GM18526 (cell line): ENCODE results near the gene PYDC2.

Experiments used
- POLR2A ChIP-seq: IDR thresholded peaks from 3 replicates; pipeline ENCODE4 v1.6.1; 2011; ENCODE audit not compliant: insufficient read length; ENCODE audit errors: extremely low read depth

The PYDC2 gene

DNA sequence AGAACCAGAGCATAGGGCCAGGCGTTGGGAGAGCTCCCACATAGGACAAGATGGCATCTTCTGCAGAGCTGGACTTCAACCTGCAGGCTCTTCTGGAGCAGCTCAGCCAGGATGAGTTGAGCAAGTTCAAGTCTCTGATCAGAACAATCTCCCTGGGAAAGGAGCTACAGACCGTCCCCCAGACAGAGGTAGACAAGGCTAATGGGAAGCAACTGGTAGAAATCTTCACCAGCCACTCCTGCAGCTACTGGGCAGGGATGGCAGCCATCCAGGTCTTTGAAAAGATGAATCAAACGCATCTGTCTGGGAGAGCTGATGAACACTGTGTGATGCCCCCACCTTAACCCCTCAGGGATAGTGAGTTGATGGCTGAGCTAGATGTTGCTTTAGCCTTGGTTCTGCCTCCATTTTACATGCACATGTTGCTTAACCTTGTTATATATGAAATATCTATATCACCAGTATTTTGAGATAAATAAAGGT is at the start of gene PYDC2:
Gene PYDC2, plus strand, starts transcription at position 51 of the 483 bp plus-strand sequence. Its CDS starts 0 bp downstream, at position 51.
- TF ChIP-seq POLR2A = no peak

DNA sequence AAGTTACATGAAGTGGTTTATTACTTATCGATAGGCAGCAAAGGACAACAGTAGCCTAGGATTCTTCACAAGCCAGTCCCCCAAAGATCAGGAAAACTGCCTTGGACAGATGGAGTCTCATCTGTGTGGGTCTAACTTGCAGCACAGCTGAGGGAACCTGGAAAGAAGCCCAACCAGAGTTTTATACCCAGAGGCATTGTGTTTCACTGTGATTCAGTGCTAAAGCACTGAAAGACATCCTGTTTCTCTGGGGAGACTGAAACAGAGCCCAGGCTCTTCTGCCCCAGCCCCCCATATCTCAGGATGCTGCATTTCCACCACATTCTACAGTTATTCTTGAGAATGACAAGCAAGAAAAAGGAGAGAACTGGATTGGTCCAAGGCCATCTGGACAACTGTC is 48.2 kb upstream of the PYDC2 start:
- TF ChIP-seq POLR2A = no peak

DNA sequence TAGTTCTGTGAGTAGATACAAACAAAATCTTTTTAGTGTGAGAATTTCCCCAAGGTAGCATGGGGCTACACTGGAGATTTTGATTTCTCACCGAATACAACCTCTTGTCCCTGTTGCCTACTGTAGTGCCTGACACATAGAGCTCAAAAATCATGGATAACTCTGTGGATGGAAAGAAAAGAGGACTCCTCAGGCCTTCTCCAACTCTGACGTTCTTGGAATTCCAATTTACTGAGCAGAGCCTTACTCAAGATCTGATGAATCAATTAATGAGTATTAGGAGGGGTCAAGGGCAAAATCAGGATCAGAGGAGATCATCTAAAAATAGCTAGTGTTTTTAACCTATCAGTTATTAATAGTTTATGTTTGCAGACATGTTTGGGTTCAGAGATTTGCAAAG is 46.7 kb upstream of the PYDC2 start:
- TF ChIP-seq POLR2A = no peak

DNA sequence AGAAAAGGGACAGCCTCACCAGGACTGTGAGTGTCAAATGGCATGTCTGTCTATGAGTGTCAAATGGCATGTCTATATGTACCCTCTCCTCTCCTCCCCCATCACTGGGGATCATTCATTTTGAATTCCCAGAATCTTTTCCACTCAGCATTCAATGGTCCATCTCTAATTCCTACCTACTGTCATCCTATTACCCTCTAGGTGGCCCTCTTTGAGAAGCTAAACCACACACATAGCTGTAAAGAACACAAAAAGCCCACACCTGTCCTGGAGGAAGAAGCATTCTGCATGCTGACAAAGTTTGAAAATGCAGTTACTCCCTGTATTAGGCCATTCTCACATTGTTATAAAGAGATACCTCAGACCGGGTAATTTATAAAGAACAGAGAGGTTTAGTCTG is 46.2 kb upstream of the PYDC2 start:
- TF ChIP-seq POLR2A = no peak

DNA sequence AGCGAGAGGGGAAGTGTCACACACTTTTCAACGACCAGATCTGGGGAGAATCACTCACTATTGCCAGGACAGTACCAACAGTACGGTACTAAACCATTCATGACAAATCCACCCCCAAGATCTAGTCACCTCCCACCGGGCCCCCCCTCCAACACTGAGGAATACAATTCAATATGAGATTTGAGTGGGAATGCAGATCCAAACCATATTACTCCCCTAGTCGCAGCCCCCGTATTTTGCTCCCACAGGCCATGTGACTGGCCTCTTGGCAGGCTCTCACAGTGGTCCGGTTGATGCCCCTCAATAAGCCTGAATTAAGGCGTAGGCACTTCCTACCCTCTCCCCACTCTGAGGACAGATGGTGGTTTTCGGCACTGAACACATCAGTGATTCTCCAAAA is 45.4 kb upstream of the PYDC2 start:
- no peak for TF ChIP-seq POLR2A

DNA sequence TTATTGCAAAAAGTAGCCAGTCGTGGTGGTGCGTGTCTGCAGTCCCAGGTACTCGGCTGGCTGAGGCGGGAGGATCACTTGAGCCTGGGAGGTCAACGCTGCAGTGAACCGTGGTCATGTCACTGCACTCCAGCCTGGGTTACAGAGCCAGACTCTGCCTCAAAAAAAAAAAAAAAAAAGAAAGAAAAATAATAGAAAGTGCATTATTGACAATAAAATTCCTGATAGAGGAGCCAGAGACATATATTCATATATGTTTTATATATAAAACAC is 43.6 kb upstream of the PYDC2 start:
- no peak for TF ChIP-seq POLR2A

DNA sequence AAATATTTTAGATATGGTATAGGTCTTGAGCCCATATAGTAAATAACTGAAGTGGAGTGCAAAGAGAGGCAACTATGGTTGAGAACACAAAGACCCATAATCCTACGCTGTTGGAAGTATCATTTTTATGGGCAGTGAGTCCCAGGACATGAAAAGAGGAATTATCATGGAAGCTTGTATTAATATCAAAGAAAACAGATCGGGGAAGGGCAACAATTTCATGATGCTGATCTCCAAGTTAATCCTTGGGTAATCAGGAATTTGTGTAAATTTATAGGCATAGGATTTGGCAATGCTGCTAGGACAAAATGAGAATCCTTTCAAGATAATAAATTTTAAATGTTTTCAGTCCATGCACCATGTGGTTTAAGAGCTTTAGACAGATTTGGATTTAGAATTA is 40.2 kb upstream of the PYDC2 start:
- TF ChIP-seq POLR2A = no peak

DNA sequence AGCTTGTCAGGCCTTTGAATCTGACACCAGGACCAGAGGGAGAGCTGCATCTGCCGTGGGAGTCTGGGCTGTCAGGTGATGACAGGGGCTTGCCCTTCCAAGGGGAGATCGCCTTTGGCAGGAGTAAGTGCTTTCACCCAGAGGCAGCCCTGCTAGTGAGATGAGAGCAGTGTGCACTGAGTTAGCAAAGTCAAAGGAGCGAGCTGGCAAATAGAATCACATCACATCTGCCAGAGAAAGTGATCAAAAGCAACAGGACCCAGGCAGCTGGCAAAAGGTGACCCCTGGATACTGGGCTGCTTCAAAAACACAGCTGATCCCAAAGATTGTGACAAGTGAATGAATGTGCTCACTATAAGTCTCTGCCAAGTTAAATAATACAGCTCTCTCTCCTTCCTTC is 36.1 kb upstream of the PYDC2 start:
- no peak for TF ChIP-seq POLR2A

DNA sequence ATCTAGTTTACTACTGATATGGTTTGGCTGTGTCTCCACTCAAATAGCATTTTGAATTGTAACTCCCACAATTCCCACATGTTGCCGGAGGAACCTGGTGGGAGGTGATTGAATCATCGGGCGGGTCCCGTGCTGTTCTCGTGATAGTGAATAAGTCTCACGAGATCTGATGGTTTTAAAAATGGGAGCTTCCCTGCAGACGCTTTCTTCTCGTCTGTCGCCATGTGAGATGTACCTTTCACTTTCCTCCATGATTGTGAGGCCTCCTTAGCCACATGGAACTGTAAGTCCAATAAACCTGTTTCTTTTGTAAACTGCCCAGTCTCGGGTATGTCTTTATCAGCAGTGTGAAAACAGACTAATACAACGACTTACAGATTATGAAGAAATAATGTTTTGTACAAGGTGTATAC is 35.6 kb upstream of the PYDC2 start:
- TF ChIP-seq POLR2A = no peak

DNA sequence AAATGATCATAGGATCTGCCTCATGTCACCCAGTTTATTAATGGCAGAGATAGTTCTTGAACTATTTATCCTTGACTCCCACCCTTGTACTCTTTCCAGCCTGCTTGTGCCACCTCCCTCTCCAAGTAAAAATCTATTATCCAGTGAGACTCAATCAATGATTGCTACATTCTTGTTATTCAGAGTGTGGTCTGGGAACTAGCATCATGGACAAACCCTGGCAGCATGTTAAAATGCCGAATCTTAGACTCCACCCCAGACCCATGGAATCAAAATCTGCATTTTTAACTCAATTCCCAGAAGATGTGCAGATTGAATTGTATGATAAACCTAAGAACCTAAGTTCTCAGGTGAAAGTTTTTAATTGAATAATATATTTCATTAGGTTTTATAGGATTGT is 34.7 kb upstream of the PYDC2 start:
- TF ChIP-seq POLR2A = no peak

DNA sequence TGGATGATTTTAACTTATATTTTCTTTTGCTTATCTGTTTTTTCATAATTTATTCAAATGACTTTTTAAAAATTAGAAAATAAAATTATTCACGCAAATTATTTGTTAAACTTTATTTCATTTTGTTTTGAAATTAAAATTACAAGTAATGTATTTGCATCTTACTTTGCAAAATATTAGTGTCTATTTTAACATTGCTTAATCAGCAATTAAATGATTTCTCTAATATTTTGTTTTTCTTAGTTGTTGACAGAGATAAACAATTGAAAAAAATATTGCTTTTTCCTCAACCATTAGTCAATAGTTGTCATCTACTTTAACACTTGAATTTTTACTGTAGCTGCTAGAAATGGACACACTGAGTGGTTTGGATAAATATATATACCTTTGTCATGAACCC is 32.8 kb upstream of the PYDC2 start:
- TF ChIP-seq POLR2A = no peak

DNA sequence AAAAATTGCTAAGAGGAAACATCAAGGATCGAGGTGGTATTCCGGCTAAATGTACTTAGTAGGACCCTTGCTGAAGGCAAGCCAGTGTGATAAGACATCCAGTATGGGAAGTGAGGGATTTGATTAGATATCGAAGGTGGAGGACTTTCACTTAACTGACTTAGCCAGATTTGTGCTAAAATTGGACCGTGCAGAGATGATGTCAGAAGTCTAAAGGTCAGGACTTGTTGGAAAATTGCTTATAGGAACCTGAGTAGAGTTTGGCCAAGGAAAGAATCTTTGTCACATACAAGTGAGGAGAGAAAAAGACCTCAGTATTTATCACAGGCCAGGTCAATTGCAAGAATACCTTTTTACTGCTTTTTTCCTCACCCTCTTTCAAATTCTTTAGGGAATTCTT is 30.9 kb upstream of the PYDC2 start:
- no peak for TF ChIP-seq POLR2A

DNA sequence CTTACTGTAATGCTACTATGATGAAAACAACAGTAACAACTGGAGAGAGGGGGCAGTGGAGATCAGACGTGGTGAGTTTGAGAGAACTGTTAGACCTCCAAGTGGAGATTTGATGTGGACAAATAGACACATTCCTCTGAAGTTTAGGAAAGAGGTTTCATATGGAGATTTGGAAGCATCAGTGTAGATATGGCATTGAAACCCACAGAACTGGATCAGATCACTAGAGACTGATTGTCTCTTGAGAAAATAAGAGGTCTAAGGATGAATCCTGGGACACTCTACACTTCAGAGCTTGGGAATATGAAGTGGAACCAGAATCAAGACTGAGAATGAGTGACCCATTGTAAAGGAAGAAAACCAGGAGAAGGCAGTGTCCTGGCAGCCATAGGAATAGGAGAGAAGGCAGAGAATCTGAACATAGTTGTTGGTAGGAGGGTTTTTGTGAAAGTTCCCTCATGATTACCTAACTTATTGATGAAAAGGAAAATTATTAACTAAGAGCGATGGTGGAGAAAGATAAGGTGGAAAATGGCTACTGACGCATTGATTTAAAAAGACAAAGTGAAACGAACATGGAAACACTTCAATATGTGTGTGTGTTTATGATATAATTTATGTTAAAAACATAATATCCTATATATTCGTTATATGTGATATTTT is 29.7 kb upstream of the PYDC2 start:
- no peak for TF ChIP-seq POLR2A

DNA sequence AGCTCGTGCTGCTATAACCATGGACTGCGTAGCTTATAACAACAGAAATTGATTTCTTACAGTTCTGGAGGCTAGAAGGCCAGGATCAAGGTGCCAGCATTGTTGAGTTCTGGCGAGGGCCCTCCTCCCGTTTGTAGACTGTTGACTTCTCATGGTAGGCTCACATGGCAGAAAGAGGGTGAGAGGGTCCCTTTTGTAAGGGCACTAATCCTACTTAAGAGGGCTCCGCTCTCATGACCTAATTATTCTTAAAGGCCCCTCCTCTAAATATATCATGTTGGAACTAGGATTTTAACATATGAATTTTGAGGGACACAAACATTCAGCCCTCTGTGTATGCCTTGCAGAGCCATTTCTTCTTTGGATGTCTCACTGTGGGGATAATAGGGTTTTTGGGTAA is 28.8 kb upstream of the PYDC2 start:
- TF ChIP-seq POLR2A = no peak

DNA sequence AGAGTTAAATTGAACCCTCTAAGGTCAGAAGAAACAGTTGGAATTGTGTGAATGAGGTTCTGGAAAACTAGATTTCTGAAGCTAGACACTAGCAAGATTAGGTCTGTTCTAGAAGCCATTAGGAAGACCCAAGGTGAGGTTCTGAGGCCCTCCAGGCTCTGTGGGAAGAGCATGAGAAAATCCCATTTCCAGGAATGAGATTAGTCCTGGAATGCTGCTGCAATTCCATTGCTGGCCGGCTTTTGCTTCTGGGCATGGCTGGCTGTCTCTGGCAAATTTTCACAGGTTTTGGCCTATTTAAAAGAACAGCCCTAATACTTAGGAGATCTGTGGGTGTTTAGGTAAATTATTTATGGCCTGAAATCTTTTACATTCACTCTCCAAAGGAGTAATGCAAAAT is 26.9 kb upstream of the PYDC2 start:
- no peak for TF ChIP-seq POLR2A

DNA sequence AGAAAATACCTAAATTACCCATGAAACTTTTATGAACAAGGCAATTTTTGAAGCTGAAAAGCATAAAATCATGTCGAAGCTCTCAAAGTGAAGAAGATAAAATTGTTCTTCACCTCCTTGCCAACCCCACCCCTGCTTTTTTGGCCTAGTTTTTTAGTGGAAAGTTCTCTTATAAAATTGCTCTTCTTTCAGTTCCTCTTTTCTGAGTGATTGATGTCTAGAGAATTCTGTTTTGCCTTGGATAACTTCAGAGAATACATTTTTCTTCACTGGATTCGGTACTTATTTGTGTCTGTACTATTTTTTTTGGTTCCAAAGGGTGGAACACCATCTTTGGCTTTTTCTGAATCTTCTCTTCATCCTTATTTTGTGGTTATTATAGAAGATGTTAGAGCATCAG is 25.0 kb upstream of the PYDC2 start:
- no peak for TF ChIP-seq POLR2A

DNA sequence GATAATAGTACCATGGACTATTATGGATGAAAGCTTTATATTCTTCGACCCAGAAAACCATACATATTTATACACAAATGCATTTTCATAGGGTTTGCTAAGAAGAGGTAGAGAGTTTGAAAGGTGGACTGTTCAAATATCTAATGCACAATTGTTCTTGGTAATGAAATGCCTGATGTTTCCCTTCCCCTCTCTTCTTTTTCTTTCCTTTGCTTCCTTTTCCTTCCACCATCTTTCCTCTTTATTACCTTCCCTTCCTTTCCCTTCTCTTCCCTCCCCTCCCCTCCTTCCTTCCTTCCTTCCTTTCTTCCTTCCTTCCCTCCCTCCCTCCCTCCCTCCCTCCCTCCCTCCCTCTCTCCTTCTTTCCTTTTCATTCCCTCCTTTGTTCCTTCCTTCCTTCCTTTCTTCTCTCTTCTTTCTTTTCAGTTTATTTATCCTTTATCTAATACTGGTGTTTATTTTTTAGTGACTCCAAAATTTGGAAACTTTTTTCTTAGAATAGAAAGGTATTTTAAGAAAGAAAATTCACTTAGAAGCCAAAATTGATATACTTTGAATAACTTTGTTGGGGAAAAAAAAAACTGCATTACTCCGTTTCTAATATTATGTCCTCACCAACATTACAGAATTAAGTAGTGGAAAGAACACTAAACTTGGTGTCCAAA is 22.7 kb upstream of the PYDC2 start:
- TF ChIP-seq POLR2A = no peak
